HG03571 (cell line): ENCODE results near the gene FABP6.

ENCODE experiments used
- ATAC-seq: cut with Tn5 transposase; IDR thresholded peaks from one replicate; pipeline ENCODE4 v1.9.1; 2021; ENCODE audit not compliant: unreplicated experiment

FABP6 gene

DNA sequence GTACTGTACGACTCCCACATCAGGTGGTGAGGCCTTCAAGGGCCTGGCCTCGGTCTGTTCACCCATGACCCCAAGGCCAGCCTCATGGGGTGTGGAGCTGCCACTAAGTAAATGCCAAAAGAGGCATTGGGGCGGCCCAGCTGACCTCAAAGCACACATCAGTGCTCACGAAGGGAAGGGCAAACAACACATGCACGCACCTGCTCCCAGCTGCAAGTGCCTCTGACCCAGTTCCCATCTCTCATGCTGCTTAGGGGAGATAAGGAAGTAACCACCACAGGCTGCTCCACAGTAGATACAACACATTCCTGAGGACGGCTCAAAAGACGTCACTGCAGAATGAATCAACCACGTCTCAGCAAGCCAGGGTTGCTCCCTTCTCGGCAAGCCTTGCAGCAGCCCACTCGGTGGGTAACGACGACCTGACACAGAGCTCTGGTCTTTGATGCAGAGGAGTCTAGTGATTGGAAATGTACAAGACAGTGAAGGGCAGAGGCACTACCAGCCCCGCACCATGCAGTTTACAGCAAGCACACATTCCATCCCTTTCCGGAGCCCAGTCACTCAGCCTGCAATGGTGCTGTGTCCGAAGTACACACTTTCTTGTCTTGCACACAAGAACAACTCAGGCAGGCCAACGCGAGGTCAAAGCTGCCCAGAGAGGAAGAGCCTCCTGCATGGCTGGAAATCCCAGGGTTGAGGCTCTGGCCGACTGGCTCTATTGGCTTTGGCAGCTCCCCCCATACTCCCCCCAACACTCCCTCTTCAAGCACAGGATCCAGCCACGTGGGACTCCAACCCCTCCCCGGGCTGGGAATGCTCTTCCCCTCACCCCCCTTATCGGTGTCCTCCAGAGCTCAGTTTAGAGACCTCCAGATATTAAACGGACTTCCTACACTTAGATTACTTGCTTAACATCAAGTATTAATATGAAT, 31.8 kb downstream of the FABP6 start:
- ATAC-seq, result no peak

- ATAC-seq, result no peak
These were observed 33.1 kb downstream of the FABP6 start for GRCh38 chr5:160262151-160263074.

DNA sequence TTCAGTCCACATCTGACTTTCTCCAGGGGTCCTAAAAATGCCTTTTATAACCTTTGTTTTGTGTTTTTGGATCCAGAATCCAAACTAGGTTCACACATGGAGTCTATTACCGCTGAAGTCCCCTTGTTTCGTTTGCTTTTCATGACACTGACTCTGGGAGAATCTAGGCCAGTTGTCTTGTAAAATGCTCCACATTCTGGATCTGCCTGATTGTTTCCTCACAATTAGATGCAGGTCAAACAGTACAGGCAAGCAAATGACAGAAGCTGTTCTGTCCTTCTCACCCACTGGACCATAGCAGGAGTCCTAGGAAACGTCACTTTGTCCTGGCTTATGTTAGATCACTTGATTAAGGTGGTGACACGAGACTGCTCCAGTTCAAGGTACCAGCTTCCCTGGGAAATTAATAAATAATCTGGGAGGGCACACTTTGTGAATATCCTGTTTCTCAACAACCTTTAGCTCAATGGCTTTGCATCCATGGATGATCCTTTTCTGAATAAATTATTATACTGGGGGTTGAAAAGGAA, 34.1 kb downstream of the FABP6 start:
- ATAC-seq, result no peak

DNA sequence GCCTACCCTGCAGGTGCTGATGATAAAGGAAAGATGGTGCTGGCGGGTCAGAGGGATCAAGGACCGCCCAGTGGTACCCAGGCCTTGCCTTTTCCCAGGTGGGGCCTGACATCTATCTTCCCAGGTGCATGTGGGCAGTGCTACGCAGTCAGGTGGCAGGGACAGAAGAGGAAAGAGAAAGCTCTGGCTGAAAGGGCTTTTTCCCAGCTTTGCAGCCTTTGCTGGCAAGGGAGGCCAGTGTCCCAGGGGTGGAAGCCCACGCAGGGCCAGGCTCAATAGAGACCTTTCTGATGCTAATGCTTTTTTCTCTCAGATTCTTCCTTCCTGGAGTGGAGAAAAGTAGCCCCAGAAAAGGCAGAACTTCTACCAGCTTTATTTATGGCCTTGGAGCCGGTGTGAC, 36.7 kb downstream of the FABP6 start:
- ATAC-seq, result no peak

- ATAC-seq, result no peak
These were observed 37.5 kb downstream of the FABP6 start for GRCh38 chr5:160266752-160267345.

DNA sequence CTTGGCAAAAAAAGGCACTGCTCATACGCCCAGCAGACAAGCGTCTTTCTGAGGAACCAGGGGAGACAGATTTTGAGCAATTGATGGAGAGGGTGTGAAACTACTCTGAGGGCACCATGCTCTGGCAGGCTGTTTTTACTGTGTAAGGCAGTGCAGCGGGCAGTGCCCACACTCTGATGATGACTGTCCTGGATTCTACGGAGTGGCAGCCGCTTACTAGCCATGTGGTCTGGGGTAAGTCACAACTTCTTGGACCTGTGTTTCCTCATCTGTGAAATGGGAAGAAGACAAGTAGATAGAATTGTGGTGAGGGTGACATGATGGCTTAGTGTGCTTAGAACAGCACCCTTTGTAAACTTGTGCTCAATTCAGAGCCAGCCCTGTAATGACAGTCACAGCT, 38.8 kb downstream of the FABP6 start:
- ATAC-seq, result no peak

DNA sequence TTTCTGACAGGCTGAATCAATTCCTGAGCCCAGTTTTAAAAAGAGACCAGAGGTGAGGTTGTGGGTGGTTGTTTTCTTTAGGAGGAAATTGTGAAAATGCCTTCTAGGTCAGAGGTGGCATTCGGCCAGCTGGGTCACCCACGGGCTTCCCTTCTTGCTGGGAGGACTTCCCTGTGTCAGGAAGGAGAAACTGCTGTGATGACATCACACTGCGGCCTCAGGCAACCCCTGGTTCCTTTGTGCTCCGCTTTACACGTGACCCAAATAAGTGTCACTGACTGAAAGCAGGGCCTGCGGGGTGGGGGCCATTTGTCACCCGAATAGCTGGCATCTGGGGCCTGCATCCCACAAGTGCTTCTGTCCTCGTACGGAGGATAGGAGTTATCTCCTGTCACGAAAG, 39.7 kb downstream of the FABP6 start:
- ATAC-seq, result no peak

DNA sequence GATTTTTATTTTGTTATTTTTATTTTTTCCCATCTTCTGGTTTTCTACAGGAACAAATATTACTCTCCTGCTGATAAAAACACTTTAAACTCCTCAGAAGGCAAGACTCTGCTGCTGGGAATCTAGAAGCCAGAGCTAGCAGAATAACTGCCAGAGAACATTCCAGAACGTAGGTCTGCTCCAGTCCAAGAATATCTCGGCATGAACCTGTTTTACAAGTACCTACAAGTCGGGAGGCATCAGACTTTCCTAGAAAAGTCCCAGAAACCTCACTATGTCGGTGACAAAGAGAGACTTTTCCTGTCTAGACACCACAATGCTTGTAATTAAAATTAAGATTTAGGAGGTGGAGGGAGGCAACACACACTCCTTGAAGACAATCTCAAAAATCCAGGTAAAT, 41.4 kb downstream of the FABP6 start:
- no peak for ATAC-seq

DNA sequence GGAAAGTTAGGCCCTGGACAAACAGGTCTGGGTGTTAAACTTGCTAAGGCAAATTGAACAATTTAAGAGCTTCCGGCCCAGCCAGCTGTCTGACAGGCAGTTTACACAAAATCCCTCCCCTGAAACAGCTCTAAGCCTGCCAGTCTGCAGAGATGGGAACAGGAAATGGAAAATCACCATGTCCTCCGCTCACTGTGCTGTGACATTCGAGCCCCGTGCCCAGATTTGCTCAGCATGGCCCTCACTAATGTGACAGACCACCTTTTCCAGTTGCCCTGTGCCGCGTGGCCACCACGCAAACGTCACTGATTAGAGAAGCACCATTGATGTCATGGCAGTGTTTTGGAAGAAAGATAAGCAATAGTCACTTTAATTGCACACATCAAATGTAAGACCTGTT, 42.1 kb downstream of the FABP6 start:
- no peak for ATAC-seq

GRCh38 chr5:160271836-160272235, 42.5 kb downstream of the FABP6 start:
- ATAC-seq, result no peak

GRCh38 chr5:160272264-160272663, 43.0 kb downstream of the FABP6 start:
- no peak for ATAC-seq

GRCh38 chr5:160272889-160273288, 43.6 kb downstream of the FABP6 start:
- ATAC-seq, result no peak

- ATAC-seq, result no peak
These were observed 45.2 kb downstream of the FABP6 start for GRCh38 chr5:160274483-160274931.

- no peak for ATAC-seq
These were observed 49.0 kb downstream of the FABP6 start for GRCh38 chr5:160278343-160278742.

DNA sequence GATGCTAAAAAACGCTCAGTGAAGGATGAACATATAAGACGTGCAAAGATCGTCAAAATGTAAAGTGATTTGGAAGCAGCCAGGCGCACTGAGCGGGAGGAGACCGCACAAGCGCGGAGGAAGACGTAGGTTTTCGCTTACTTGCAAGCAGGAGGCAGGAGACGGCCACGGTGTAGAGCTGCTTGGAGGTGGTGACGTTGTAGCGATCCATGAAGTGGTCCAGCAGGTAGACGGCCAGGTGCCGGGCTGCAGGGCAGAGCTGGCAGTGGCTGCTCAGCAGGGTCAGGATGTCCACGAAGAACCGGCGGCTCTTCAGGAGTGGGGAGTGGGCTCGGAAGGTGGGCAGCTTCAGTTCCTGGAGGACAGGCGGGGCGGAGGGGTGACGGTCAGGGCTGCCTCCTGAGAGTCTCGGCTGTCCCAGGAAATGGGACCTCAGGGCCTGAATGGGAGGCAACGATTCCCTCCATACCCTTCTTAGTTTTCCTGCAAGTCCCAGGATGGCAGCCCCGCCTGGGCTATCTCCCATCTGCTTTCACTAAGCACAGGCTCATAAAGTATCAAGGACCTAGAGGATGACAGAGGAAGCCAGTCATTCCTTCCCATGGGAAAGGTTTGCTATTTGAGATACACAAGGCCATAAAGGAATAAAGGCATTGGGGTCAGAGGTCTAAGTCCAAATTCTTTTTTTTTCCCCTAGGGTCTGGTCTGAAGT, 51.2 kb downstream of the FABP6 start:
- ATAC-seq, result no peak

DNA sequence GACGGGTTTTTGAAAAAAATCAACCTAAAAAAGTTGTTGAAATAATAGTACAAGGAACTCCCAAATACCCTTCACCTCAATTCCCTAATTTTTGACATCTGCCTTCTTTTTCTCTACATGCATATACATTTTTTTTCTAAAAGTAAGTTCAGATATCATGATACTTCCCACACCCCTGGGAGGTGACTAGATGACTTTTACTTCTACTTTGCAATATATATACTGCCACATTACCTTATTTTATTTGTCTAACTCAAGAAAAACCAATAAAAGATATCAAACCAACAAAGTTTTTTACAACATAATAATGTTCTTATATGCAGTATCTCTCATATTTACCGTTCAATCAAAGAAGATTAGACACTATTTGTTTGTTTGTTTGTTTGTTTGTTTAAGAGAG, 52.0 kb downstream of the FABP6 start:
- no peak for ATAC-seq

GRCh38 chr5:160284291-160284873, 55.1 kb downstream of the FABP6 start:
- no peak for ATAC-seq

GRCh38 chr5:160285316-160285715, 56.0 kb downstream of the FABP6 start:
- no peak for ATAC-seq

GRCh38 chr5:160286947-160287346, 57.6 kb downstream of the FABP6 start:
- ATAC-seq, result no peak

- ATAC-seq, result no peak
These were observed 58.2 kb downstream of the FABP6 start for GRCh38 chr5:160287378-160288051.
